Fibroblast of the aortic adventitia (primary cell): ENCODE results near the gene USP15. TPM values are rescaled to one million over a fixed set of nuclear protein-coding genes. Genes with fewer than 3 reads are reported as not detected.

Source experiments
- DNase-seq: peaks from one replicate; pipeline ENCODE4 v3.0.0-alpha.2; 2010; ENCODE audit warnings: low read depth
- H3K4me3 ChIP-seq: 2 replicates; pipeline ENCODE4 v1.5.1; 2011; ENCODE audit warnings: low read depth, mild to moderate bottlenecking, control low read depth, low read length, moderate library complexity
- CTCF ChIP-seq: IDR thresholded peaks from 2 replicates; pipeline ENCODE4 v1.5.1; 2011; ENCODE audit warnings: mild to moderate bottlenecking, low read length, control low read depth, inconsistent platforms; ENCODE audit not compliant: insufficient read depth
- total RNA-seq: library from RNA; depleted of rRNA; stranded (reverse); fragments of >200 nt; gene quantifications from 2 replicates; pipeline ENCODE4 v1.2.3, GENCODE V29; 2012; ENCODE audit warnings: low replicate concordance

Gene USP15
- total RNA-seq, 1 donor = 65.7 TPM

DNA sequence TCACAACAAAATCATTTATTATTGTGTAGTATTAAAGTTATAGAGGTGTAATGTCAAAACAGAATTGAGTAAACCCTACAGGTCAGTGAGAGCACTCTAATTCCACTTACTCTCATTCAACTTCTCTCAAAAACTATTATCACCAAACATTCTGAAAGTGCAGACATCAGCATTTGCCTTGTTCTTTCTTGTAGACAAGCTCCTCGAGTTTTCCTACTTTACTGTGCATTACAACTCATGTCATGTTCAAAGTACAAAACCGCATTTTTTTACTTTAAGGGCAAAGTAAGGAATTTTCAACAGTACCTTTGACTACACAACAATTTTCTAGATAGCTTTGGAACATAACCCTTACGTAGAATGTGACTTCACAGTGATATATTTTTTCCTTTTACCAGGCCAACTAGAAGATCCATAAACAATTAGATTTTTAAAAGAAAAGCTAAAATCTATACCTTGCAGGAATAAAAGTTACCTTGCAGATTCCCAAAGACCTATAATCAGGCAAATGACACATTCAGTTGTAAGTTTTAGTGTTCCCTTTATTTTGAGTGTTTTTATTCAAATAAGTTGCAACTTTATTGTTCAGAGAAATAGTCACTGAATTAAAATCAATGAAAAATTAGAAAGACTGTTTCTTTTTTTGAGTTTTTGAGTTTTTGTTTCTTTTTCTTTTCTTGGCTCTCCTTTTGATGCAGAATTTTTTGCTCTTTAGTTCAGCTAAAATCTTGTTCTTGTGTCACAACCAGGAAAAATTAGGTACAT is 12.7 kb upstream of the USP15 start:
- DNase-seq = no peak
- TF ChIP-seq CTCF = no peak

GRCh38 chr12:62248873-62249272 is 11.3 kb upstream of the USP15 start:
- TF ChIP-seq CTCF = no peak
- H3K4me3 ChIP-seq = no peak overlapping the region
- peak; percentile 70 for DNase-seq

More for the DNA sequence above, 12.7 kb upstream of the USP15 start:
- no peak overlapping the region for H3K4me3 ChIP-seq

DNA sequence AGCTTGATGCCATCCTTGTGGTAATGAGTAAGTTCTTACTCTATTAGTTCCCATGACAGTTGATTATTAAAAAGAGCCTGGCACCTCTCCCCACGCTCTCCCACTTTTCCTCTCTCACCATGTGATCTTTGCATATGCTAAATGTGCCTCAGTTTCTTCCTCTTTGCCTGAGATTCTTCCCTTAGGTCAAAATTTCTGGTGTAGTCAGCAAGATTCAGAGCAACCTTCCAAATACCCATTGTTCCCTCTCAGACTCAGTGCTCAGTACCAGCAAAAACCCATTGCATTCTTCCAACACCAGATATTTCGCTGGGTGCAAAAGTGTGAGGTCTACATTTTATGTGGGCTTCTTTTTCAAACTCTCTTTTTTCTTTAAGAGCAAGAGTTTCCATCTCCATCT is 10.8 kb upstream of the USP15 start:
- no peak overlapping the region for H3K4me3 ChIP-seq
- no peak for DNase-seq
- no peak for TF ChIP-seq CTCF

GRCh38 chr12:62250671-62251608 is 9.3 kb upstream of the USP15 start:
- H3K4me3 ChIP-seq = no peak overlapping the region
- peak; percentile 70 for DNase-seq
- TF ChIP-seq CTCF = no peak

DNA sequence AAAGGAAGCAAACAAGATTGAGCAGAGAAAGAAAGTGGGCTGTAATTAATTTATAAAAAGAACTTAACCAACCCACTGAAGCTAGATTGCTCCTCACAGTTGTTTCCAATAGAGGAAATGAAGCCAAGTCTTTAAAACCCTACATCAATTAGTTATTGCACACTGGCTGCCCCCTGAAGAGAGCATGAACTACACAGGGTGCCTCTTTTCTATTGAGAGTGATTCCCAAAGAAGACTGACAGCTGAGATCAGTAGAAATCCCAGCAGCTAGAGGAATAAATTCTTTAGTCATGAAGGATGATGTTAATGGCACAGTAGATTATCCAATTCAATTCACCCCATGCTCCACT is 8.6 kb upstream of the USP15 start:
- no peak for DNase-seq
- H3K4me3 ChIP-seq = no peak overlapping the region
- no peak for TF ChIP-seq CTCF

DNA sequence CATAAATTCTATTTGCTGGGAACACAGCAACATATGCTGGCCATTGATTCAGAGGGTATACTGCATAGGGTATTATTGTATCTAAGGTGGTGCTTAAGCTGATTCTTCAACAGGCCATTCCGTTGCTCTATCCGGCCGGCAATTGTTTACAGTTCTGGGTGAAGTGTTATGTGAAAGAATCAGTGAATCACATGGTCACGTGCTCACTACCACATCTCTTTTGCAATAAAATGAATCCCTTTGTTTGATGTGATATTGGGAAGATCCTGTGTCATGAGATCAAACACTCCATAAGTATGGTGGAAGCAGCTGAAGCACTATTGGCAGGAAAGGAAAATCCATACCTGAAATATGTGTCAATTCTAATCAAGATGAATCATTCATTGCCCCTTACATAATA is 7.6 kb upstream of the USP15 start:
- DNase-seq = no peak
- H3K4me3 ChIP-seq = no peak overlapping the region
- no peak for TF ChIP-seq CTCF
